HPDE6-E6E7 (cell line): ENCODE results near the gene TBC1D3G.
"Not testable (repeated sequence)": the region's sequence is repeated elsewhere in the genome, so short reads cannot be mapped to it uniquely, and the experiment has no call there.

Experiments
- DNase-seq: peaks from one replicate; pipeline ENCODE4 v3.0.0; 2011; ENCODE audit warnings: missing footprints; ENCODE audit errors: extremely low spot score

TBC1D3G gene

DNA sequence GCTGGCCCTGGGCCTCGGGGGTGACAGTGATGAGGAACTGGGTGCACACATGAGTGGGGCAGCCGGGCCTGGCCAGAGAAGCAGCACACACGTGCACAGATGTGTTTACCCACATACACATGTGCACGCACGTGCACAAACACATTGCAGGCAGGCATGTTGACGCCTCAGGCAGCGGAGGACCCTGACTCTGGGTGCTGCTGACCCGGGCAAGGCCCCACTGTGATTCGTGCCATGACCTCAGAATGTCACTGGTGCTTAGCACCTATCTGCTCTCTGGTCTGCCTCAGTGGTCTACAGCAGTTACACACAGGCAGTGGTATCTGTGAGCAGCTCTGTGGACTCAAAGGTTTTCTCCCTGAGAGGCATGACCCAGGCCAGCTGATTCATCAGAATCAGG is at the start of gene TBC1D3G:
TBC1D3G (plus strand) TSS at position 301 of the 400 bp plus-strand sequence. CDS start 1,528 bp downstream, outside the sequence.
- not testable (repeated sequence) for DNase-seq

DNA sequence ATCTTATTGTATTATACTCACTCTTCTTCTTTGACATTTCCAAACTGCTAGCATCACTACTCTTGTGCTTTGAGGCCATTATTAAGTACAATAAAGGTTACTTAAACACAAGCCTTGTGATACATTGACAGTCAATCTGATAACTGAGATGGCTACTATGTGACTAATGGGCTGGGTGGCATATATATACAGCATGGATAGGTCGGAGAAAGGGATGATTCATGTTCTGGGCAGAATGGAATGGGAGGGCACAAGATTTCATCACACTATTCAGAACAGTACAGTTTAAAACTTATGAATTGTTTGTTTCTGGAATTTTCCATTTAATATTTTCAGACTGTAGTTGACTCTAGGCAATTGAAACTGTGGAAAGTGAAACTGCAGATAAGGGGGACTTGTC is 40.4 kb upstream of the TBC1D3G start:
- not testable (repeated sequence) for DNase-seq

DNA sequence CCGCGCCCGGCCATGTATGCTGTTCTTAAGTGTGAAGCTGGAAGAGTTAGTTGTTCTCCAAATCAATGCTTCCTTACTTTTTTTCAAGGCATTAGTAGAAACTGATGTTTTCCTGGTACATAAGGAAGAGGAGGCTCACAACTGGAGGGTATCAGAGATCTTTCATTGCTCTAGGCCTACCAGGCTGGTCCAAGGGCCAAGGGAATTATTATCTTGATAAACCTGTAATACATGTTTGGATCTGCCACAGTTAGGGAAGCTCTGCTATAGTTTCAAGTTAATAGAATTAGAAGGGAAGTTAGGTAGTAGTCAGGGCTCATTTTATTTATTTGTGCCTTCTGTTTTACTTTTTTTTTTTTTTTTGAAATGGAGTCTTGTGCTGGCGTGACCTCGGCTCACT is 39.5 kb upstream of the TBC1D3G start:
- DNase-seq, result not testable (repeated sequence)

DNA sequence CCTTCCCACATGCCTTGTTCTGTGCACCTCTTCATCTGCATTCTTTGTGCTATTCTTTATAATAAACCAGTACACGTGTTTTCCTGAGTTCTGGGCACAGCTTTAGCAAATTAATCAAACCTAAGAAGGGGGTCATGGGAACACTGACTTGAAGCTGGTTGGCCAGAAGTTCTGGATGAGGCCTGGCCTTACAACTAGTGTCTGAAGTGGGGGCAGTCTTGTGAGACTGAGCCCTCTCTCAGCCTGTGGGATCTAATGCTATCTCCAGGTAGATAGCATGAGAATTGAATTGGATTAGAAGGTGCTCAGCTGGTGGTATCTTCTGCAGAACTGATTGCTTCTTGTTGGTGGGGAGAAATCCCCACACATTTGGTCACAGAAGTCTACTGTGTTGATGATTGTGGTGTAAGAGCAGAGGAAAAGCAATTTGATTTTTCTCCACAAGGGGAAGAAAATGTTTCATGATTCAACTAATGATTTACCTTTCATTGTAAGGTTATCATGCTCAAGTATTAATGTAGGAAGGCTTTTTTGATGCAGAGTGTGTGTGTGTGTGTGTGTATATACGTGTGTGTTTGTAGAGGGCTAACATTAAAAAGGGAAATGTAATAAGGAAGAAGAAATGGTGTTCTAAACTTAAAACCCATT is 33.6 kb upstream of the TBC1D3G start:
- DNase-seq, result not testable (repeated sequence)

DNA sequence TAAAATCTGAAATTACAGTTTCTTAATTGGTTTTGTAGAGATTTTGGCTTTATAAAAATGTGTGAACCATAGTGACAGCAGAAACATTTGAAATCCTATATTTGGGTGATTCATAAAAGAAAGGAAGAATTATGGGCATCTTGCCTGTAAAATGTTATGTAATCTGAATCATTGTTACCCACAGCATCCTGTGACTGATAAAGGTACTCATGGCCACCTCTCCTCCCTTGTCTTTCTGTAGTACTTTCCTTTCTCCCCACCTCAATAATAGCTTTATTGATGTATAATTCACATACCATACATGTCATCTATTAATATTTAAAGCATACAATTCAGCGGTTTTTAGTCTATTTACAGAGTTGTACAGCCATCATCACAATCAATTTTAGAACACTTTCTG is 28.5 kb upstream of the TBC1D3G start:
- not testable (repeated sequence) for DNase-seq

DNA sequence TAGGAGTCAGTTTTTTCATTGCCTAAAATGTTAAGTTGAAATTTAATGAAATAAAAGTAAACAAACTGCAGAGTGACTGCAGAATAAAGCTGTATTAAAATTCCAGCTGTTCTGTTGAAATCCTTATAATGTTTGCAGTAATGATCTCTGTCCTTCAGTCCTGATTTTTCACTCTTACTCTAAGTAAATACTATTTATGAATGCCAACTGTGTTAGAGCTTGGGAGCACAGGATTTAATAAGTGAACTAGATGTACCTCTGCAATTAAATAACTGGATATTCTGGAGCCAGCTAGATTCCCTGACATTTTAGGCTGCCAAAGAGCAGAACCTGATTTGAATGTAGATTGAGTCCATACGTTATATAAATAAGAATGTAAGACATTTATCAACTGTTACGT is 7.9 kb upstream of the TBC1D3G start:
- DNase-seq, result not testable (repeated sequence)

DNA sequence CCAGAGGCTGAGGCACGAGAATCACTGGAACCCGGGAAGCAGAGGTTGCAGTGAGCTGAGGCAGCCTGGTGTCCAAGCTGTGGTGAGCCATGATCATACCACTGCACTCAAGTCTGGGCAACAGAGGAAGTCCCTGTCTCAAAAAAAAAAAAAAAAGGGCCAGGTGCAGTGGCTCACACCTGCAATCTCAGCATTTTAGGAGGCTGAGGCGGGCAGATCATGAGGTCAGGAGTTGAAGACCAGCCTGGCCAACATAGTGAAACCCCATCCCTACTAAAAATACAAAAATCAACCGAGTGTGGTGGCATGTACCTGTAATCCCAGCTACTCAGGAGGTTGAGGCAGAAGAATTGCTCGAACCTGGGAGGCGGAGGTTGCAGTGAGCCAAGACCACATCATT is 38.8 kb downstream of the TBC1D3G start:
- not testable (repeated sequence) for DNase-seq

DNA sequence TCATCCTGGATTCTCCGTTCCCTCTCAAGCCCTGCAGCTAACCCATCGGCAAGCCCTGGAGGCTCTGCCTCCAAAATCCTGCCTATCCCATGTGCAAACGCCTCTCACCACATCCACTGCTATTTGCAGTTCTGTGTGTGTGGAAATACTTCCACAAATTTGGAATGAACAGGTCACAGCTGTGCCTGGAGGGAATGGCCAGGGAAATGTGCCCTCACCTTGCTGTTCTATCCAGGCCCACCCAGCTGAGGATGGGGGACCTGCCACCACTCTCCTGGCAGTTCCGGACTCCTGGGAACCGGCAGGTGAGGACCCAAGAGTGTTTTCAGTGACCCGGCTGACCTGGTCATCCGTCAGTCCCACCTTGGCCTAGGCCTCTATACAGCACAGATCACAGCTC is 52.3 kb downstream of the TBC1D3G start:
- DNase-seq, result not testable (repeated sequence)
